Measurements from ENCODE around the gene KIF14.

The KIF14 gene

DNA sequence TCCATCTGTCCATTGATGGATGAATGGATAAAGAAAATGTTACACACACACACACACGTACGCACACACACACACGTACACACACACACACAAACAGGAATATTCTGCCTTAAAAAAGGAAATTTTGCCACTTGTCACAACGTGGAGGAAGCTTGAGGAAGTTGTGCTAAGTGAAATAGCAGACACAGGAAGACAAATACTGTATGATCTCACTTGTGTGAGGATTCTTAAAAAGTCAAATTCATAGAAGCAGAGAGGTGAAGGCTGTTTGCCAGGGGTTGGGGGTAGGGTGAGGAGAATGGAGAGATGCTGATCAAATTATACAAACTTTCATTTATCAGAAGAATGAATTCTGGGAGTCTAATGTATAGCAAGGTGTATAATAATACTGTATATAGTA is 73.2 kb downstream of the KIF14 start:
- no peak overlapping the region for H3K23ac ChIP-seq (ENCODE audit: low read length)
- H2AK5ac ChIP-seq (ENCODE audit: low read length) = no peak overlapping the region
- no CpG with 5 or more reads among the region's 4 CpGs for WGBS (ENCODE audit: extremely low coverage, insufficient coverage, low lambda C conversion rate)
- no peak overlapping the region for H3K27ac ChIP-seq (ENCODE audit: low read depth, low read length)
- no peak overlapping the region for H4K8ac ChIP-seq (ENCODE audit: low read depth, low read length)
- no peak overlapping the region for H3K4me3 ChIP-seq (ENCODE audit: low read length)
- DNase-seq = no peak
- H3K36me3 ChIP-seq (ENCODE audit: control insufficient read depth, insufficient read depth, low read length) = no peaks in the 10 kb centered on the region
- no peak overlapping the region for H3K56ac ChIP-seq (ENCODE audit: low read length)
- H4K5ac ChIP-seq (ENCODE audit: low read length) = no peak overlapping the region
- H2BK5ac ChIP-seq (ENCODE audit: low read length) = no peak overlapping the region
- H3K9ac ChIP-seq (ENCODE audit: low read length) = no peak overlapping the region
- no peak overlapping the region for H2BK120ac ChIP-seq (ENCODE audit: low read depth, low read length)
- no peak overlapping the region for H2BK15ac ChIP-seq (replicated peaks; ENCODE audit: low read depth)
- no peak overlapping the region for H3K18ac ChIP-seq (ENCODE audit: low read length)
- no peaks in the 10 kb centered on the region for H3K79me2 ChIP-seq (ENCODE audit: control insufficient read depth, insufficient read depth, low read length)
- H3K4me1 ChIP-seq (ENCODE audit: control insufficient read depth, low read depth, low read length) = no peaks in the 10 kb centered on the region
- H3K27me3 ChIP-seq (ENCODE audit: insufficient read depth, low read length, poor library complexity) = no peaks in the 10 kb centered on the region
- no peak overlapping the region for H3K4ac ChIP-seq (ENCODE audit: low read depth, low read length)
- no peaks in the 10 kb centered on the region for H3K79me1 ChIP-seq (ENCODE audit: low read length)
- no peak overlapping the region for H3K4me2 ChIP-seq (ENCODE audit: low read length)

DNA sequence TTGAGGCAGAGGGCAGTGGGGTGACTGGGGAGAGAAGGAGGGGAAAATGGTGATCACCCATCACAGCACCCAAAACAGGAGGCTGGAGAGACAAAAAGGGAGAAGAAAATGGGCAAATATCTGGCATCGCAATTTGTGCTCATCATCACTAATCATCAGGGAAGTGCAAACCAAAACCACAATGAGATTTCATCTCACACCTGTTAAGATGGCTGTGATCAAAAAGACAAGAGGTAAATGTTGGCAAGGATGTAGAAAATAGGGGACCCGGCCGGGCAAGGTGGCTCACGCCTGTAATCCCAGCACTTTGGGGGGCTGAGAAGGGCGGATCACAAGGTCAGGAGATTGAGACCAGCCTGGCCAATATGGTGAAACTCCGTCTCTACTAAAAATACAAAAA is 74.0 kb downstream of the KIF14 start:
- DNase-seq = no peak
- Histone ChIP-seq H3K79me2 (ENCODE audit: control insufficient read depth, insufficient read depth, low read length) (no peaks in the 10 kb centered on the region), H4K8ac (ENCODE audit: low read depth, low read length) (no peak overlapping the region), H3K27me3 (ENCODE audit: insufficient read depth, low read length, poor library complexity) (no peaks in the 10 kb centered on the region), H2AK5ac (ENCODE audit: low read length) (no peak overlapping the region), H3K4me3 (ENCODE audit: low read length) (no peak overlapping the region), H4K5ac (ENCODE audit: low read length) (no peak overlapping the region), H3K4me2 (ENCODE audit: low read length) (no peak overlapping the region), H3K23ac (ENCODE audit: low read length) (no peak overlapping the region), H3K27ac (ENCODE audit: low read depth, low read length) (no peak overlapping the region), H3K36me3 (ENCODE audit: control insufficient read depth, insufficient read depth, low read length) (no peaks in the 10 kb centered on the region), H2BK5ac (ENCODE audit: low read length) (no peak overlapping the region), H2BK120ac (ENCODE audit: low read depth, low read length) (no peak overlapping the region), H3K56ac (ENCODE audit: low read length) (no peak overlapping the region), H3K79me1 (ENCODE audit: low read length) (no peaks in the 10 kb centered on the region), H3K4ac (ENCODE audit: low read depth, low read length) (no peak overlapping the region), H3K9ac (ENCODE audit: low read length) (no peak overlapping the region), H2BK15ac (replicated peaks; ENCODE audit: low read depth) (no peak overlapping the region), H3K4me1 (ENCODE audit: control insufficient read depth, low read depth, low read length) (no peaks in the 10 kb centered on the region), H3K18ac (ENCODE audit: low read length) (no peak overlapping the region)
- whole genome bisulfite sequencing (ENCODE audit: extremely low coverage, insufficient coverage, low lambda C conversion rate) = no CpG with 5 or more reads among the region's 6 CpGs

DNA sequence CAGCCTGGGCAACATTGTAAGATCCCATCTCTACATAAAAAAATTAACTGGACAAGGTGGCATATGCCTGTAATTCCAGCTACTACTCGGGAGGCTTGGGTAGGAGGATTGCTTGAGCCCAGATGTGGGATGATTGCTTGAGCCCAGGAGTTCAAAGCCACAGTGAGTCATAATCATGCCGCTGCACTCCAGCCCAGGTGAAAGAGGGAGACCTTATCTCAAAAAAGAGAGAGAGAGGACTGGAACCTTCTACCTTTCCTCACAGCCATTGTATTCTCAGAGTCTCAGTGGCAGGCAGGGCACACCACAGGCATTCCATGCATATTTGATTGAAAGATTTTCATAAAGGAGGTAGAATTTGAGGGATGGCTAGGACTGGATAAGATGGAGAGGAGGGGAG is 78.4 kb downstream of the KIF14 start:
- H2BK5ac ChIP-seq (ENCODE audit: low read length) = no peak overlapping the region
- H3K27me3 ChIP-seq (ENCODE audit: insufficient read depth, low read length, poor library complexity) = no peaks in the 10 kb centered on the region
- DNase-seq = peak; percentile 60
- no peaks in the 10 kb centered on the region for H3K36me3 ChIP-seq (ENCODE audit: control insufficient read depth, insufficient read depth, low read length)
- H3K9ac ChIP-seq (ENCODE audit: low read length) = no peak overlapping the region
- no peak overlapping the region for H4K8ac ChIP-seq (ENCODE audit: low read depth, low read length)
- no peaks in the 10 kb centered on the region for H3K79me1 ChIP-seq (ENCODE audit: low read length)
- no peak overlapping the region for H3K4me3 ChIP-seq (ENCODE audit: low read length)
- H2BK120ac ChIP-seq (ENCODE audit: low read depth, low read length) = no peak overlapping the region
- WGBS (ENCODE audit: extremely low coverage, insufficient coverage, low lambda C conversion rate) = no CpG with 5 or more reads among the region's 2 CpGs
- H3K18ac ChIP-seq (ENCODE audit: low read length) = no peak overlapping the region
- no peak overlapping the region for H3K4me2 ChIP-seq (ENCODE audit: low read length)
- H3K79me2 ChIP-seq (ENCODE audit: control insufficient read depth, insufficient read depth, low read length) = no peaks in the 10 kb centered on the region
- no peak overlapping the region for H3K56ac ChIP-seq (ENCODE audit: low read length)
- no peak overlapping the region for H3K4ac ChIP-seq (ENCODE audit: low read depth, low read length)
- no peak overlapping the region for H3K27ac ChIP-seq (ENCODE audit: low read depth, low read length)
- no peak overlapping the region for H2BK15ac ChIP-seq (replicated peaks; ENCODE audit: low read depth)
- H4K5ac ChIP-seq (ENCODE audit: low read length) = no peak overlapping the region
- no peak overlapping the region for H2AK5ac ChIP-seq (ENCODE audit: low read length)
- H3K4me1 ChIP-seq (ENCODE audit: control insufficient read depth, low read depth, low read length) = no peaks in the 10 kb centered on the region
- no peak overlapping the region for H3K23ac ChIP-seq (ENCODE audit: low read length)

DNA sequence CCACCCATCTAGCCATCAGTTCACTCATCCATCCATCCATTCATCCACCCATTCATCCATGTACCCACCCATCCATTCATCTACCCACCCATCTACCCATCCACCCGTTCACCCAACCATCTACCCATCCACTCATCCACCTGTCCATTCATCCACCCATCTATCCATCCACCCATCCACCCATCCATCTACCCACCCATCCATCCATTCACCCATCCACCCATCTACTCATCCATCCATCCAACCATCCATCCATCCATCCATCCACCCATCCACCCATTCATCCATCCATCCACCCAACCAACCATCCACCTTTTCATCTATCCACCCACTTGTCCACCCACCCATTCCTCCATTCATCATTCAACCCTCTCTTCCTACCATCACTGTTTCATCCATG is 80.3 kb downstream of the KIF14 start:
- Histone ChIP-seq H3K79me2 (ENCODE audit: control insufficient read depth, insufficient read depth, low read length) (no peaks in the 10 kb centered on the region), H3K18ac (ENCODE audit: low read length) (no peak overlapping the region), H3K27me3 (ENCODE audit: insufficient read depth, low read length, poor library complexity) (no peaks in the 10 kb centered on the region), H2BK120ac (ENCODE audit: low read depth, low read length) (no peak overlapping the region), H3K4ac (ENCODE audit: low read depth, low read length) (no peak overlapping the region), H3K4me1 (ENCODE audit: control insufficient read depth, low read depth, low read length) (no peaks in the 10 kb centered on the region), H3K27ac (ENCODE audit: low read depth, low read length) (no peak overlapping the region), H2BK15ac (replicated peaks; ENCODE audit: low read depth) (no peak overlapping the region), H3K9ac (ENCODE audit: low read length) (no peak overlapping the region), H3K23ac (ENCODE audit: low read length) (no peak overlapping the region), H3K56ac (ENCODE audit: low read length) (no peak overlapping the region), H3K4me3 (ENCODE audit: low read length) (no peak overlapping the region), H2BK5ac (ENCODE audit: low read length) (no peak overlapping the region), H4K8ac (ENCODE audit: low read depth, low read length) (no peak overlapping the region), H2AK5ac (ENCODE audit: low read length) (no peak overlapping the region), H3K36me3 (ENCODE audit: control insufficient read depth, insufficient read depth, low read length) (no peaks in the 10 kb centered on the region), H3K4me2 (ENCODE audit: low read length) (no peak overlapping the region), H3K79me1 (ENCODE audit: low read length) (no peaks in the 10 kb centered on the region), H4K5ac (ENCODE audit: low read length) (no peak overlapping the region)
- no CpG with 5 or more reads among the region's 1 CpG for WGBS (ENCODE audit: extremely low coverage, insufficient coverage, low lambda C conversion rate)
- DNase-seq = no peak

DNA sequence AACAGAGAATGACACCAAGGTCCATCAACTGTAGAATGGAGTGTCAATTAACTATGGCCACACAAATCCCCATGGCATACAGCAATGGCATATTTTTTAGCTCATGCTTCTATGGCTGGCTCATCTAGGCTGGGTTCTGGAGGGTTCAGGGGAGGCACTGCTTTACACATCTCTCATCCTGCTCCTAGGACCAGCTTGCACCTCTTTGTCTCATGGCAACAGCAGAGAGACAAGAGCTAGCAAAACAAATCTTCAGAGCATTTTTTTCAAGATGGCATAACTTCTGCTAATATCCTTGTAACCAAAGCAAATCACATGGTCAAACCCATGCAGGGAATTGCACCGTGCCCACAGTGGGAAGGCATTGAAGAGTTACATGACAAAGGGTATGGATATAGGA is 82.4 kb downstream of the KIF14 start:
- no peaks in the 10 kb centered on the region for H3K79me1 ChIP-seq (ENCODE audit: low read length)
- no peak overlapping the region for H3K4me3 ChIP-seq (ENCODE audit: low read length)
- H4K8ac ChIP-seq (ENCODE audit: low read depth, low read length) = no peak overlapping the region
- no peak overlapping the region for H2BK5ac ChIP-seq (ENCODE audit: low read length)
- no peak overlapping the region for H2BK120ac ChIP-seq (ENCODE audit: low read depth, low read length)
- WGBS (ENCODE audit: extremely low coverage, insufficient coverage, low lambda C conversion rate) = no CpG with 5 or more reads among the region's 1 CpG
- H3K56ac ChIP-seq (ENCODE audit: low read length) = no peak overlapping the region
- no peaks in the 10 kb centered on the region for H3K27me3 ChIP-seq (ENCODE audit: insufficient read depth, low read length, poor library complexity)
- H3K79me2 ChIP-seq (ENCODE audit: control insufficient read depth, insufficient read depth, low read length) = no peaks in the 10 kb centered on the region
- H3K4me2 ChIP-seq (ENCODE audit: low read length) = no peak overlapping the region
- H3K18ac ChIP-seq (ENCODE audit: low read length) = no peak overlapping the region
- no peak overlapping the region for H2AK5ac ChIP-seq (ENCODE audit: low read length)
- no peak overlapping the region for H3K9ac ChIP-seq (ENCODE audit: low read length)
- H3K27ac ChIP-seq (ENCODE audit: low read depth, low read length) = no peak overlapping the region
- H3K4me1 ChIP-seq (ENCODE audit: control insufficient read depth, low read depth, low read length) = no peaks in the 10 kb centered on the region
- no peak for DNase-seq
- no peak overlapping the region for H3K4ac ChIP-seq (ENCODE audit: low read depth, low read length)
- no peak overlapping the region for H4K5ac ChIP-seq (ENCODE audit: low read length)
- H3K36me3 ChIP-seq (ENCODE audit: control insufficient read depth, insufficient read depth, low read length) = no peaks in the 10 kb centered on the region
- no peak overlapping the region for H3K23ac ChIP-seq (ENCODE audit: low read length)
- no peak overlapping the region for H2BK15ac ChIP-seq (replicated peaks; ENCODE audit: low read depth)

DNA sequence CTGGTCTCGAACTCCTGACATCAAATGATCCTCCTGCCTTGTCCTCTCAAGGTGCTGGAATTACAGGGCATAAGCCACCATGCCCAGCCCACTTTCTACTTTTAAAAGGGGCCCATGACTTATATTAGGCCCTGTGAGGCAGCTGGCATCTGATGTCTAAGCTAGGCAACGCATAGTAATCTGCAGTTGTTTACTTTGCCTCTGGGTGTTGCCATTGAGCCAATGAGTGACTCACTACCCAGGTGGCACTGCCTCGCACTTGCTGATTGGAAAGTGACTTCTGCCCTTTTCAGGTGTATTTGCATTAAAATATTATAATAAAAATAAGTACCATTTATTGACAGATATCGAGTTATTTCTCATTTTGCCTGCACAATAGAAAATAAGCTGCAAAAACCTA is 84.9 kb downstream of the KIF14 start:
- DNase-seq = peak; percentile 70
- no peaks in the 10 kb centered on the region for H3K4me1 ChIP-seq (ENCODE audit: control insufficient read depth, low read depth, low read length)
- H3K27ac ChIP-seq (ENCODE audit: low read depth, low read length) = no peak overlapping the region

More for the DNA sequence above, 84.9 kb downstream of the KIF14 start:
- Histone ChIP-seq H3K27me3 (ENCODE audit: insufficient read depth, low read length, poor library complexity) (no peaks in the 10 kb centered on the region), H2AK5ac (ENCODE audit: low read length) (no peak overlapping the region), H2BK15ac (replicated peaks; ENCODE audit: low read depth) (no peak overlapping the region), H3K56ac (ENCODE audit: low read length) (no peak overlapping the region), H2BK120ac (ENCODE audit: low read depth, low read length) (no peak overlapping the region), H4K8ac (ENCODE audit: low read depth, low read length) (no peak overlapping the region), H2BK5ac (ENCODE audit: low read length) (no peak overlapping the region), H3K4ac (ENCODE audit: low read depth, low read length) (no peak overlapping the region), H3K4me3 (ENCODE audit: low read length) (no peak overlapping the region), H3K79me2 (ENCODE audit: control insufficient read depth, insufficient read depth, low read length) (no peaks in the 10 kb centered on the region), H3K4me2 (ENCODE audit: low read length) (no peak overlapping the region), H3K23ac (ENCODE audit: low read length) (no peak overlapping the region), H3K36me3 (ENCODE audit: control insufficient read depth, insufficient read depth, low read length) (no peaks in the 10 kb centered on the region), H3K9ac (ENCODE audit: low read length) (no peak overlapping the region), H3K18ac (ENCODE audit: low read length) (no peak overlapping the region), H3K79me1 (ENCODE audit: low read length) (no peaks in the 10 kb centered on the region), H4K5ac (ENCODE audit: low read length) (no peak overlapping the region)
- no CpG with 5 or more reads among the region's 4 CpGs for WGBS (ENCODE audit: extremely low coverage, insufficient coverage, low lambda C conversion rate)
